ENCODE data around the gene EPB41L1. TPM values are rescaled to one million over a fixed set of nuclear protein-coding genes. Genes with fewer than 3 reads are reported as not detected.
A peak's percentile ranks its signal among the peaks of the same experiment; 100 is the strongest.

EPB41L1 gene
- total and polyA plus RNA-seq, 8 donors: 17.6 to 40.5 (median 30.8) TPM

DNA sequence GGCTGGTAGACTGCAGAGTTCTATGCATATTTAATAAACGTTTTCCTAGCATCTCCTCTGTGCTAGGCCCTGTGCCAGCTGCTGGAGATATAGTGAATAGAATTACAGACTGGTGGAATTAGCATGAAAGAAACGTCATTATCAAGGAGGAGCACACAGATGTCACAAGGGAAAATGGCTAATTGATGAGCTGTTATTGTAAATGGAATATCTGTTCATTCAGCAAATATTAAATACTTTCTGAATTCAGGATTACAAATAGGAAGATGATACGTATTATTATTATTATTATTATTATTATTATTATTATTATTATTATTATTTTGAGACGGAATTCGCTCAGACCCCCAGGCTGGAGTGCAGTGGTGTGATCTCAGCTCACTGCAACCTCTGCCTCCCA lies 82.9 kb downstream of the EPB41L1 start:
- ATAC-seq: no peak
- intact Hi-C loops (cut with DNase I): no loop called here
- H3K4me1 ChIP-seq: peaks cover 6 to 20% (median 15%) of the 10 kb centered on the region in 3 donors
- FAIRE-seq: no peak
- no peak overlapping the region for H3K27ac ChIP-seq
- 47 to 50% methylated on average over 5 of the region's 5 CpGs for WGBS, 2 donors
- H3K4me3 ChIP-seq: peak overlapping the region in 2 of 4 donors; percentile 64 to 76
- H3K9me3 ChIP-seq: no peaks in the 10 kb centered on the region
- peaks cover 0 to 18% (median 13%) of the 10 kb centered on the region in 3 donors for H3K36me3 ChIP-seq
- H3K27me3 ChIP-seq: no peaks in the 10 kb centered on the region
- DNase-seq: no peak
- no peak for TF ChIP-seq CTCF (IDR thresholded peaks at IDR 0.05)

- DNase-seq (no peak), FAIRE-seq (no peak), ATAC-seq (no peak)
- peaks cover 10 to 21% (median 19%) of the 10 kb centered on the region in 3 donors for H3K4me1 ChIP-seq
- no peaks in the 10 kb centered on the region for H3K9me3 ChIP-seq
- H3K27me3 ChIP-seq: no peaks in the 10 kb centered on the region
- H3K27ac ChIP-seq: no peak overlapping the region
- WGBS, 2 donors: 84 to 89% methylated on average over 3 of the region's 3 CpGs
- intact Hi-C loops (cut with DNase I): no loop called here
- H3K36me3 ChIP-seq: peaks cover 0 to 18% (median 13%) of the 10 kb centered on the region in 3 donors
- H3K4me3 ChIP-seq: no peak overlapping the region
- no peak for TF ChIP-seq CTCF (IDR thresholded peaks at IDR 0.05)
These were observed 83.6 kb downstream of the EPB41L1 start for GRCh38 chr20:36238153-36238552.

- peaks cover 16 to 25% (median 24%) of the 10 kb centered on the region in 3 donors for H3K4me1 ChIP-seq
- 25 to 30% methylated on average over 3 of the region's 3 CpGs for WGBS, 2 donors
- no peak for TF ChIP-seq CTCF (IDR thresholded peaks at IDR 0.05)
- no peak overlapping the region for H3K27ac ChIP-seq
- intact Hi-C loops (cut with DNase I): no loop called here
- no peak for ATAC-seq
- no peak for FAIRE-seq
- no peaks in the 10 kb centered on the region for H3K9me3 ChIP-seq
- H3K27me3 ChIP-seq: no peaks in the 10 kb centered on the region
- H3K4me3 ChIP-seq: no peak overlapping the region
- H3K36me3 ChIP-seq: peaks cover 0 to 18% (median 13%) of the 10 kb centered on the region in 3 donors
- DNase-seq: no peak
These were observed 84.2 kb downstream of the EPB41L1 start for GRCh38 chr20:36238760-36239159.

GRCh38 chr20:36240076-36240475 lies 85.5 kb downstream of the EPB41L1 start:
- no peak overlapping the region for H3K27ac ChIP-seq
- ATAC-seq (no peak), FAIRE-seq (no peak), DNase-seq (no peak)
- intact Hi-C loops (cut with DNase I): no loop called here
- no peak overlapping the region for H3K4me3 ChIP-seq
- 93 to 95% methylated on average over 12 of the region's 12 CpGs for WGBS, 2 donors
- H3K9me3 ChIP-seq: no peaks in the 10 kb centered on the region
- TF ChIP-seq CTCF (IDR thresholded peaks at IDR 0.05): no peak
- H3K27me3 ChIP-seq: no peaks in the 10 kb centered on the region
- peaks cover 0 to 27% (median 21%) of the 10 kb centered on the region in 3 donors for H3K36me3 ChIP-seq
- peaks cover 19 to 25% (median 24%) of the 10 kb centered on the region in 3 donors for H3K4me1 ChIP-seq

DNA sequence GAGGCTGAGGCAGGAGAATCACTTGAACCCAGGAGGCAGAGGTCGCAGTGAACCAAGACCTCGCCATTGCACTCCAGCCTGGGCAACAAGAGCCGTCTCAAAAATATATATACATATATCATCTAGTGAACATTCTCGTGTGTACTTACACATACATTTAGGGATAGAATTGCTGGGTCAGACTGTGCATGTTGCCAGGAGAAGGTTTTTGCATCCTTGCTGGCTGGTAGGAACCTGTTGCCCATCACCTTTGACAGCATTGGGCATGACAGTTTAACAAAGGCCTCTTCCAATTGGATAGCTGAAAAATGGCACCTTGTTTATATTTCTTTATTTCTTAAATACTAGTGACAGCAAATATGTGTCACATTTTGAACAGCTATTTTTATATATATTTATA lies 87.1 kb downstream of the EPB41L1 start:
- Histone ChIP-seq H3K27ac (no peak overlapping the region), H3K4me3 (no peak overlapping the region), H3K27me3 (no peaks in the 10 kb centered on the region), H3K4me1 (peaks cover 19 to 25% (median 24%) of the 10 kb centered on the region in 3 donors), H3K9me3 (no peaks in the 10 kb centered on the region), H3K36me3 (peaks cover 0 to 43% (median 22%) of the 10 kb centered on the region in 3 donors)
- DNase-seq: no peak
- intact Hi-C loops (cut with DNase I): no loop called here
- no peak for TF ChIP-seq CTCF (IDR thresholded peaks at IDR 0.05)
- FAIRE-seq: no peak
- WGBS, 2 donors: 88 to 89% methylated on average over 4 of the region's 4 CpGs
- no peak for ATAC-seq
